ENCODE measurements around the gene TMEM86B.
"Not testable (repeated sequence)": the region's sequence is repeated elsewhere in the genome, so short reads cannot be mapped to it uniquely, and the experiment has no call there.

The TMEM86B gene

GRCh38 chr19:55223291-55224037, 5.1 kb downstream of the TMEM86B start:
- FAIRE-seq, result no peak
- no peak for DNase-seq (ENCODE audit: insufficient read length, low spot score)

GRCh38 chr19:55220525-55220924, 8.0 kb downstream of the TMEM86B start:
- FAIRE-seq (no peak), DNase-seq (ENCODE audit: insufficient read length, low spot score) (no peak)

- FAIRE-seq, result no peak
These were observed 11.9 kb downstream of the TMEM86B start for GRCh38 chr19:55216461-55217198.

GRCh38 chr19:55213547-55213946, 15.0 kb downstream of the TMEM86B start:
- DNase-seq (ENCODE audit: insufficient read length, low spot score), result no peak
- no peak for FAIRE-seq

More at GRCh38 chr19:55216461-55217198, 11.9 kb downstream of the TMEM86B start:
- DNase-seq (ENCODE audit: insufficient read length, low spot score), result no peak

- DNase-seq (ENCODE audit: insufficient read length, low spot score) (no peak), FAIRE-seq (no peak)
These were observed 16.1 kb downstream of the TMEM86B start for GRCh38 chr19:55212447-55212846.

- FAIRE-seq (no peak), DNase-seq (ENCODE audit: insufficient read length, low spot score) (no peak)
These were observed 18.7 kb downstream of the TMEM86B start for GRCh38 chr19:55209693-55210472.

- FAIRE-seq (no peak), DNase-seq (ENCODE audit: insufficient read length, low spot score) (no peak)
These were observed 19.5 kb downstream of the TMEM86B start, which contains the start of gene PTPRH for GRCh38 chr19:55208880-55209692. TSS of gene PTPRH (minus strand) at chr19:55209501. CDS start at chr19:55209433, 68 bp downstream.

GRCh38 chr19:55206664-55207500, 21.7 kb downstream of the TMEM86B start:
- DNase-seq (ENCODE audit: insufficient read length, low spot score) (no peak), FAIRE-seq (no peak)

- not testable (repeated sequence) for FAIRE-seq; DNase-seq (ENCODE audit: insufficient read length, low spot score)
These were observed 26.4 kb downstream of the TMEM86B start for GRCh38 chr19:55202199-55202598.

GRCh38 chr19:55199620-55200204, 28.9 kb downstream of the TMEM86B start:
- FAIRE-seq (no peak), DNase-seq (ENCODE audit: insufficient read length, low spot score) (no peak)

GRCh38 chr19:55198651-55199050, 29.9 kb downstream of the TMEM86B start:
- FAIRE-seq, result no peak
- DNase-seq (ENCODE audit: insufficient read length, low spot score), result no peak

- DNase-seq (ENCODE audit: insufficient read length, low spot score) (no peak), FAIRE-seq (no peak)
These were observed 31.0 kb downstream of the TMEM86B start for GRCh38 chr19:55197528-55197927.

GRCh38 chr19:55196803-55197202, 31.8 kb downstream of the TMEM86B start:
- DNase-seq (ENCODE audit: insufficient read length, low spot score), result no peak
- no peak for FAIRE-seq

- no peak for DNase-seq (ENCODE audit: insufficient read length, low spot score)
- FAIRE-seq, result no peak
These were observed 35.1 kb downstream of the TMEM86B start for GRCh38 chr19:55193481-55193880.

GRCh38 chr19:55189403-55189835, 39.1 kb downstream of the TMEM86B start:
- FAIRE-seq, result no peak
- no peak for DNase-seq (ENCODE audit: insufficient read length, low spot score)

- no peak for FAIRE-seq
These were observed 39.9 kb downstream of the TMEM86B start for GRCh38 chr19:55188625-55189024.

GRCh38 chr19:55186080-55186479, 42.5 kb downstream of the TMEM86B start:
- DNase-seq (ENCODE audit: insufficient read length, low spot score) (no peak), FAIRE-seq (no peak)

More at GRCh38 chr19:55188625-55189024, 39.9 kb downstream of the TMEM86B start:
- no peak for DNase-seq (ENCODE audit: insufficient read length, low spot score)

- no peak for FAIRE-seq
- no peak for DNase-seq (ENCODE audit: insufficient read length, low spot score)
These were observed 46.8 kb downstream of the TMEM86B start for GRCh38 chr19:55181740-55182139.

Data from GM19239 (cell line).